Measurements from ENCODE around the gene C14orf119.

Gene C14orf119

DNA sequence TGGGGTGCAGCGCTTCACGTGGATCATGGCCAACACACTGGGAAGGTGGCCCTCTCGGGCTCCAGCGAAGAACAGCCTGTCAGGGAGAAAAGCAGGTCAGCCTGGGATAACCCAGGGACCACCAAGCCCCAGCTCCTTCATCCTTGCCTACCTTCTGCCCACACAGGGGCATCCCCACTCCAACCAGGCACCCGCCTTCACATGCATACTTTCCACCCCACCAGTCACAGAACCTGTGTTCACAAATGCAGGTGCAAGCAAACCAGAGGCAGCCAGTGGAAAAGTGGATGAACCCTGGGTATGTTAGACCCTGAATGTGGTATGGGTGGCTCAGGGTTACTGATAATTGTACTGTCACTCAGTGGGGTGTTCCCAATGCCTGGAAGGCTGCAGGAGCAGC is 36.2 kb downstream of the C14orf119 start:
- in situ Hi-C loops (cut with MboI; ENCODE audit: low pct_unique_long_range_greater_than_20kb, low sequenced_read_pairs, unreplicated experiment) = no loop called here
- TF ChIP-seq, protein P1, sequence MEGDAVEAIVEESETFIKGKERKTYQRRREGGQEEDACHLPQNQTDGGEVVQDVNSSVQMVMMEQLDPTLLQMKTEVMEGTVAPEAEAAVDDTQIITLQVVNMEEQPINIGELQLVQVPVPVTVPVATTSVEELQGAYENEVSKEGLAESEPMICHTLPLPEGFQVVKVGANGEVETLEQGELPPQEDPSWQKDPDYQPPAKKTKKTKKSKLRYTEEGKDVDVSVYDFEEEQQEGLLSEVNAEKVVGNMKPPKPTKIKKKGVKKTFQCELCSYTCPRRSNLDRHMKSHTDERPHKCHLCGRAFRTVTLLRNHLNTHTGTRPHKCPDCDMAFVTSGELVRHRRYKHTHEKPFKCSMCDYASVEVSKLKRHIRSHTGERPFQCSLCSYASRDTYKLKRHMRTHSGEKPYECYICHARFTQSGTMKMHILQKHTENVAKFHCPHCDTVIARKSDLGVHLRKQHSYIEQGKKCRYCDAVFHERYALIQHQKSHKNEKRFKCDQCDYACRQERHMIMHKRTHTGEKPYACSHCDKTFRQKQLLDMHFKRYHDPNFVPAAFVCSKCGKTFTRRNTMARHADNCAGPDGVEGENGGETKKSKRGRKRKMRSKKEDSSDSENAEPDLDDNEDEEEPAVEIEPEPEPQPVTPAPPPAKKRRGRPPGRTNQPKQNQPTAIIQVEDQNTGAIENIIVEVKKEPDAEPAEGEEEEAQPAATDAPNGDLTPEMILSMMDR (IDR thresholded peaks at IDR 0.05; ENCODE audit: extremely low read depth, insufficient read depth, missing control alignments) = no peak
- DNase-seq (ENCODE audit: low spot score) = no peak

- no peak for DNase-seq (ENCODE audit: low spot score)
- TF ChIP-seq, protein P1 (IDR thresholded peaks at IDR 0.05; ENCODE audit: extremely low read depth, insufficient read depth, missing control alignments) = no peak
- in situ Hi-C loops (cut with MboI; ENCODE audit: low pct_unique_long_range_greater_than_20kb, low sequenced_read_pairs, unreplicated experiment) = no loop called here
Measured at GRCh38 chr14:23132970-23133369, 37.7 kb downstream of the C14orf119 start.

GRCh38 chr14:23136566-23137133 is 41.3 kb downstream of the C14orf119 start:
- DNase-seq (ENCODE audit: low spot score) = no peak

DNA sequence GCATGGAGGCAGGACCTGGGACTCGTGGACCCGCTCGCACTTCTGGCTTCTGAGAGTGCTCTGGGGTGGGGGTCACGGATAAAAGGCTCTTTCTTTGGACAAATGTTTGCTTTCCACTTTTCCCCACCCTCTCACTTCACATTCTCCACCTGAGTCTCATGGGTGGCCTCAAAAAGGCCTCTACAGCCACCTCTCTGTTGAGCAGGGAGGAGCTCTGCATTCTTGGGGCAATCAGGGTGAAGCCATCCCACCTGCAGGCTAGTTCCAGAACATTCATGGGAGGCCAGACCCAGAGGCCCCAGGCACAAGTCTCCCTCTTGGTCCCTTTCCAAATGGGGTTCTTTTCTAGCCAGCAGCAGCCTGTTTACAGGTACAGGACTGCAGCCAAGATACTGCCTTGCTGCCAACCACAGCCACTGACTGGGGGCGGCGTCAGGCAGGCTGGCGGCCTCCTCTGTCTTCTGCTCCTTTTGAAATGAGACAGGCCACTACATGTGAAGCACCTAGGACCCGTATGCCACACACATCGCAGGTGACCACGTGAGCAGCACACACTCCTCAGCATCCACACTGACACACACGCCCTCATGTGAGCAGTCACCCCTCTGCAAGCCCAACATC is 42.0 kb downstream of the C14orf119 start:
- TF ChIP-seq, protein P1 (IDR thresholded peaks at IDR 0.05; ENCODE audit: extremely low read depth, insufficient read depth, missing control alignments) = no peak
- in situ Hi-C loops (cut with MboI; ENCODE audit: low pct_unique_long_range_greater_than_20kb, low sequenced_read_pairs, unreplicated experiment) = no loop called here
- DNase-seq (ENCODE audit: low spot score) = no peak

More at GRCh38 chr14:23136566-23137133, 41.3 kb downstream of the C14orf119 start:
- in situ Hi-C loops (cut with MboI; ENCODE audit: low pct_unique_long_range_greater_than_20kb, low sequenced_read_pairs, unreplicated experiment) = no loop called here
- TF ChIP-seq, protein P1 (IDR thresholded peaks at IDR 0.05; ENCODE audit: extremely low read depth, insufficient read depth, missing control alignments) = no peak

DNA sequence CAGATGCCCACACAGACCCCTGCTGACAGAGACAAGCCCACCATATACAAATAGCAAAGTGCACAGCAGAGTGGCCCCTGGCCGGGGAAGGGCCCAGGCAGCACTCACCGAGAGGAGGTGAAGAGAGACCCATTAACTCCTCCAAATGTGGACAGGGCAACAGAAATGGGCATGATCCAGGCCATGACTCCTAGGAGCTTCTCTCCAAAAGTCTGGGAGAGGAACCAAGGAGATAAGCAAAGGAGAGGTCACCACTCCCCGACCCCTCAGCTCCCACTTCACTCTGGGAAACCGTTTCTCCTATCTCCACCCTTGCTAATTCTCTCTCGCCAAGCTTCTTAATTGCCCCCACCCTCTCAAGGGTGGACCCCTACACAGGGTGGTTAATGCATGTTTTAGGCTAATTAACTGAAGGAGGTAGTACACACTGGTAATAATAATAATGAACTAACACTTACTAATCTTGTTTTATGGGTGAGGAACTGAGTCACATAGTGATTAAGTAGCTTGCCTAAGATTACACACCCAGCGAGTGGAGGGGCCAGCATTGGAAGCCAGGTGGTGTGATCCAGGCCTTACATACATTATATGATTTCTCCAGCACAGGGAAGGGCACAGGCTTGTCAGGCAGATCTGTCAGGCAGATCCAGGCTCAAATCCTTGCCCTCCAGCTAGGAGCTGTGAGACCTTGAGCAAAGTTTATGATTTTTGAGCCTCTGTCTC is 42.7 kb downstream of the C14orf119 start:
- in situ Hi-C loops (cut with MboI; ENCODE audit: low pct_unique_long_range_greater_than_20kb, low sequenced_read_pairs, unreplicated experiment) = no loop called here
- TF ChIP-seq, protein P1 (IDR thresholded peaks at IDR 0.05; ENCODE audit: extremely low read depth, insufficient read depth, missing control alignments) = no peak
- no peak for DNase-seq (ENCODE audit: low spot score)

DNA sequence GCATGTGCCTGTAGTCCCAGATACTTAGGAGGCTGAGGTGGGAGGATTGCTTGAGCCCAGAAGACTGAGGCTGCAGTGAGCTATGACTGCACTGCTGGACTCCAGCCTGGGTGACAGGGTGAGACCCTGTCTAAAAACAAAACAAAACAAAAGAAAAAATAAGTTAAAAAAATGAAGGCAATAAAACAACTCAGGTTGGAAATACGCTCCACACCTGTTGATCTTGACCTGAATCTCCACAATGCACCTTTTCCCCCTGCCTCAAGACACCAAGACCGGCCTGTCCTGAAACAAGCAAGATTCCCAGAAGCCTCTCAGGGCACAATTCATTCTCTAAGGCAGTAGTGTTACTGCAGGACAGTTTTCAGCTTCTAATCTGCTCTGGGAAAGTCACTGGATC is 44.6 kb downstream of the C14orf119 start:
- DNase-seq (ENCODE audit: low spot score) = no peak
- in situ Hi-C loops (cut with MboI; ENCODE audit: low pct_unique_long_range_greater_than_20kb, low sequenced_read_pairs, unreplicated experiment) = no loop called here
- TF ChIP-seq, protein P1 (IDR thresholded peaks at IDR 0.05; ENCODE audit: extremely low read depth, insufficient read depth, missing control alignments) = no peak
